Testis (tissue), 3 donors: ENCODE measurements around the gene PLS1. TPM values are rescaled to one million over a fixed set of nuclear protein-coding genes. Genes with fewer than 3 reads are reported as not detected.

Experiments used
- DNase-seq: peaks from one replicate; pipeline ENCODE4 v3.0.0-alpha.2; 2019
- H3K27ac ChIP-seq, 2 donors: fragments of 200-600 bp; sonication (generic); one replicate each; pipeline ENCODE4 v1.5.1; 2019
- H3K27me3 ChIP-seq: fragments of 200-600 bp; sonication (generic); one replicate; pipeline ENCODE4 v1.5.1; 2019
- H3K36me3 ChIP-seq: fragments of 200-600 bp; sonication (generic); one replicate; pipeline ENCODE4 v1.5.1; 2017; ENCODE audit warnings: low read depth; ENCODE audit errors: missing control alignments
- H3K4me1 ChIP-seq: fragments of 200-600 bp; sonication (generic); one replicate; pipeline ENCODE4 v1.5.1; 2019
- H3K4me3 ChIP-seq, 2 donors: fragments of 200-600 bp; sonication (generic); one replicate each; pipeline ENCODE4 v1.5.1; 2017 to 2019
- H3K9me3 ChIP-seq: fragments of 200-600 bp; sonication (generic); one replicate; pipeline ENCODE4 v1.5.1; 2017
- CTCF ChIP-seq, 3 experiments: fragments of 450-650 bp in 2 of 3; fragments of 200-600 bp in 1 of 3; sonication (generic) in 1 of 3; IDR thresholded peaks; one replicate each; pipeline ENCODE4 v1.5.1; 2016 to 2019; ENCODE audit warnings: antibody characterized with exemption in 3 of 3, mild to moderate bottlenecking in 2 of 3, moderate library complexity in 1 of 3
- POLR2A ChIP-seq: fragments of 450-650 bp; IDR thresholded peaks from one replicate; pipeline ENCODE4 v1.6.1; 2017; ENCODE audit warnings: antibody characterized with exemption, mild to moderate bottlenecking, moderate library complexity
- WGBS, 2 donors: methylation state at CpG; one replicate each; pipeline ENCODE4 v1.1.5; 2018; 5-methylcytosine and 5-hydroxymethylcytosine counted together
- intact Hi-C: fragments of 100-400 bp; cut with DNase I; formaldehyde crosslinking; loops from one replicate; pipeline ENCODE4 v1.15.1; 2023; ENCODE audit warnings: low total_unique reads
- polyA plus RNA-seq: library from polyadenylated mRNA; stranded (reverse); fragments of 350-450 nt; fragmentation: Illumina TruSeq; extraction: RNeasy Lipid Tissue Mini Kit (QIAGEN cat#74804); gene quantifications from one replicate; pipeline ENCODE4 v1.2.3, GENCODE V29; 2014; ENCODE audit warnings: low read depth, low replicate concordance; ENCODE audit not compliant: insufficient read depth
- total RNA-seq, 2 donors: library from RNA; depleted of rRNA; stranded (reverse); fragments of >200 nt; gene quantifications; one replicate each; pipeline ENCODE4 v1.2.3, GENCODE V29; 2016

The PLS1 gene
- total and polyA plus RNA-seq, 3 donors from 2014 or later = 5.1 to 10.8 (median 10.6) TPM

GRCh38 chr3:142624341-142625152 is 28.4 kb downstream of the PLS1 start:
- Histone ChIP-seq H3K27ac (no peak overlapping the region), H3K9me3 (no peaks in the 10 kb centered on the region), H3K27me3 (no peaks in the 10 kb centered on the region), H3K36me3 (no peaks in the 10 kb centered on the region), H3K4me3 (no peak overlapping the region), H3K4me1 (no peaks in the 10 kb centered on the region)
- WGBS, 2 donors = 79 to 81% methylated on average over 2 of the region's 2 CpGs
- intact Hi-C loops = no loop called here
- no peak for DNase-seq
- TF ChIP-seq POLR2A (no peak), CTCF (IDR thresholded peaks at IDR 0.05) (no peak)

- WGBS, 2 donors = 83 to 88% methylated on average over 2 of the region's 2 CpGs
- Histone ChIP-seq H3K27ac (no peak overlapping the region), H3K27me3 (no peaks in the 10 kb centered on the region), H3K4me1 (no peaks in the 10 kb centered on the region), H3K36me3 (no peaks in the 10 kb centered on the region), H3K9me3 (no peaks in the 10 kb centered on the region), H3K4me3 (no peak overlapping the region)
- no peak for DNase-seq
- intact Hi-C loops = no loop called here
- TF ChIP-seq CTCF (IDR thresholded peaks at IDR 0.05) = no peak
- TF ChIP-seq POLR2A = no peak
Measured at GRCh38 chr3:142625153-142625440, 28.9 kb downstream of the PLS1 start.

- H3K4me1 ChIP-seq = no peaks in the 10 kb centered on the region
- H3K36me3 ChIP-seq = no peaks in the 10 kb centered on the region
- TF ChIP-seq CTCF (IDR thresholded peaks at IDR 0.05) (no peak), POLR2A (no peak)
- intact Hi-C loops = no loop called here
- H3K4me3 ChIP-seq = no peak overlapping the region
- H3K27me3 ChIP-seq = no peaks in the 10 kb centered on the region
- no peak overlapping the region for H3K27ac ChIP-seq
- no peak for DNase-seq
- H3K9me3 ChIP-seq = no peaks in the 10 kb centered on the region
Measured at GRCh38 chr3:142626971-142627370, 30.8 kb downstream of the PLS1 start.

- WGBS, 2 donors = 66 to 88% methylated on average over 1 of the region's 1 CpG
- no peak for TF ChIP-seq POLR2A
- TF ChIP-seq CTCF (IDR thresholded peaks at IDR 0.05) = no peak
Measured at GRCh38 chr3:142628801-142629200, 32.6 kb downstream of the PLS1 start.

GRCh38 chr3:142633073-142633472 is 36.9 kb downstream of the PLS1 start:
- WGBS, 2 donors = 75 to 76% methylated on average over 5 of the region's 5 CpGs
- no peak for TF ChIP-seq POLR2A
- no peak for TF ChIP-seq CTCF (IDR thresholded peaks at IDR 0.05)
- Histone ChIP-seq H3K4me3 (no peak overlapping the region), H3K4me1 (no peaks in the 10 kb centered on the region), H3K9me3 (no peaks in the 10 kb centered on the region), H3K36me3 (no peaks in the 10 kb centered on the region), H3K27ac (no peak overlapping the region), H3K27me3 (no peaks in the 10 kb centered on the region)
- intact Hi-C loops = no loop called here
- DNase-seq = no peak

More at GRCh38 chr3:142628801-142629200, 32.6 kb downstream of the PLS1 start:
- Histone ChIP-seq H3K27ac (no peak overlapping the region), H3K27me3 (no peaks in the 10 kb centered on the region), H3K36me3 (no peaks in the 10 kb centered on the region), H3K4me1 (no peaks in the 10 kb centered on the region), H3K4me3 (no peak overlapping the region), H3K9me3 (no peaks in the 10 kb centered on the region)
- DNase-seq = no peak
- intact Hi-C loops = no loop called here
